GM19035 (cell line): ENCODE data around the gene JAKMIP3.

Source experiments
- ATAC-seq: cut with Tn5 transposase; IDR thresholded peaks from one replicate; pipeline ENCODE4 v1.9.1; 2021; ENCODE audit not compliant: unreplicated experiment

JAKMIP3 gene

DNA sequence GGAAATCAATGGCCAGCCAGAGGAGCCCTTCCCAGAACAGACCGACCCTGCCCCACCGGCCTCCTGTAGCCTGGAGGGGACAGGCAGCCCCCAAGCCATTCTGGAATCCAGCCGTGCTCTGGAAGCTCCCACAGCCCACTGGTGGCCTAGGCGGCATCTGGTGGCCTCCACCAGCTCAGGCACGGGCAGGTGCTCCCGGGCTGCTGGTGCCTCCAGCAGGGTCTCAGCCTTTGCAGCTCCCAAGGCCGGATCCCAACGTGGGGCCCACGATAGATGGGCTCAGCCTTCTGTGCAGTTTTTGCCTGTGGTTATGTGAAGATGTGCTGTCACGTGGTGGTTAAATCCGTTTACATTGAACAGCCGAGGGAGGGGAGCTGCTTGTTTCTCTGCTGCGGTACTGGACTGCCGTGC is 44.4 kb downstream of the JAKMIP3 start:
- ATAC-seq, result no peak

DNA sequence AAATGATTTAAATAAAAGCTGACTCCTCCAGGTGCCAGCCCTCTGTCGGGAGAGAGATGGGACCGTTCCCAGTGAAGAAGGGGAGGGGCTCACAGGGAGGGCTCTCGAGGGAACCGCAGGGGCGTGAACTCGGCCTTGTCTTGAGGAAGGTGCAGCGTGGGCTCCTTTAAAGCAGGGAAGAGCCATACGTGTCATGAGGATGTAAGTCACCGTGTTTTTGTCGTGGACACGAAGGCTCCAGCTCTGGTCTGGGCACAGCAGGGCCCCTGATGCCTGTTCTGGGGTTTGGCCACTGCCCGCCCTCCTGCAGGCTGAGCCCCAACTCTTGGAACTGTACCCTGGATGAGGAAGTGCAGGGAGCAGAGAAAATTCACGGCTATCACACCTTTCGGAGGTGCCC is 45.0 kb downstream of the JAKMIP3 start:
- ATAC-seq, result no peak

DNA sequence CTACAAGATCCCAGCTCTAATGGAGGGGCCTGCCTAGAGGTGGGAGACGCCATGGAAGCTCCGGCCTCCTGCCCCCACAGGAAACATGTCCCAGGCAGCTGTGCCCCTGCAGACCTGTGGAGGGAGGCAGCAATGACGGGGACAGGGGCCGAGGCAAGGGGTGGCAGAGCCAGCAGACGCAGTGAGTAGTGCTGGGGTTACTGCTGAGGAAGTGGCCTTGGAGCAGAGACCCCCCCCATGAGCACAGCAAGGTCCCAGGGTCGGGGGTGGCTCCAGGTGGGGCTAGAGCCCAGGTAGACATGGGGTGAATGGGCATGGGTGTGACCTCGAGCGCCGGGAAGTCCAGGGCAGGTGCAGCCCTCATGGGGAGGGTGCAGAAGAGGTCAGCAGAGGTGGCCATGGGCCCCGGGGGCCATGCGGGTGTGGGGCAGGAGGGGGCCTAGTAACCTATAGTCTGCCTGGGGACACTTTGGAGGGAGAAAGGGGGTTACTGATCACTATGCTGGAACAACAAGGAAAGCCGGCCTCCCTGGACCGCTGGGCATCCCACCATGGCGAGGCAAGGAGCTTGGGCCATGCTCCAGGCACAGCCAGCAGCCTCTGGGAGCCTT is 45.5 kb downstream of the JAKMIP3 start:
- no peak for ATAC-seq

DNA sequence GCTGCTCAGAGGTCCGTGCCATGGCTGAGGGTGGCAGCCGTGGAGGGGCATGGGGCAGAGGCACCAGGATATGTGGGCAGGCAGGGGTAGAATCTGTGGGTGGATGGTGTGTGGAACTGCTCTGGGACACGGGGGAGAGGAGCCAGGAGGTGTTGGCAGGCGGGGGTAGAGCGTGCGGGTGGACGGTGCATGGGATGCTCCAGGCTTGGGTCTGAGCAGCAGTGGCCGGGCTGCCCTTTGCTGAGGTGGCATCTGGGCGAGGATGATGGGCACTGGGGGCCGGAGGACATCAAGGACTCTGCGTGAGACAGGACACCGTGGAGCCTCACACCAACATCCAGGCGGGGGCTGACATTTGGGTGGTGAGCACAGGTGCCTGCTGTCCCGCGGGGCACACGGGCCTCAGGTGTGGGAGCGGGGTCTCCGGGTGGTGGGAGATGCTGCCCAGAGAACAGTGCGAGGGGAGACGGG is 46.2 kb downstream of the JAKMIP3 start:
- ATAC-seq, result no peak

DNA sequence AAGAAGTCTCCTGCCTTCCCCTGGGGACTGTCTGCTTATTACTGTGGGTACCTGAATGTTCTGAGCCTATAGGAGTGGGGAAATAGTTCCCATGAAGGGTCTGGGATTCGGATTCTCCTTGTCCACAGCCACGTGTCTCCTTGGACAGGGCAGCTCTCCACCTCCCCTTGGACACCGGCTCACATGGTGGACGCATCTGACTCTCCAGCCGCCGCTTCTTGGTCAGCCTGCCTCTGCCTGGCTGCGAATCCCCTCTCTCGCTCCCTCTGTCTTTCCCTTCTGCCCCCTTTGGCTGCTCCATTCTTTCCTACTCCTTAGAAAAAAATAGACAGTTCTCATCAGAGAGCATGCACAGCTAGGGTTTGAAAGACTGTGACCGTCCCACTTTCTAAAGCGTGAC is 46.9 kb downstream of the JAKMIP3 start:
- no peak for ATAC-seq

DNA sequence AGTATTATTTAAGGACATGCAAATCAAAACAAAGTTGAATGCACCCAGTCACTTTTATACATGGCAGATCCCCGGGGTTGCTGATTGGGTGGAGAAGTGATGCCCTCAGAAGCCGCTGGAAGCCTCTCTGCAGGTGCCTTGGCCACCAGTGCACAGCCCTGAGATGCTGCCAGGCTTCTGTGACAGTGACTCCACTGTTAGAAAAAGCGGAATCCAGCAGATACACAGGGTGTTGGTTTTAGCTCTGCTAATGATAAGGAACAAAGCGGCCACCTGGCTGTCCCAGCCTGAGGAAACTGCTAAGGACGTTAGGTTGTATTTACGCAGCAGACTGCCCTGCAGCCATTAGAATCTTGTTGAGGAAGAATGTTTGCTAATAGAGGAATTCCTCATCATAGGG is 47.5 kb downstream of the JAKMIP3 start:
- no peak for ATAC-seq

DNA sequence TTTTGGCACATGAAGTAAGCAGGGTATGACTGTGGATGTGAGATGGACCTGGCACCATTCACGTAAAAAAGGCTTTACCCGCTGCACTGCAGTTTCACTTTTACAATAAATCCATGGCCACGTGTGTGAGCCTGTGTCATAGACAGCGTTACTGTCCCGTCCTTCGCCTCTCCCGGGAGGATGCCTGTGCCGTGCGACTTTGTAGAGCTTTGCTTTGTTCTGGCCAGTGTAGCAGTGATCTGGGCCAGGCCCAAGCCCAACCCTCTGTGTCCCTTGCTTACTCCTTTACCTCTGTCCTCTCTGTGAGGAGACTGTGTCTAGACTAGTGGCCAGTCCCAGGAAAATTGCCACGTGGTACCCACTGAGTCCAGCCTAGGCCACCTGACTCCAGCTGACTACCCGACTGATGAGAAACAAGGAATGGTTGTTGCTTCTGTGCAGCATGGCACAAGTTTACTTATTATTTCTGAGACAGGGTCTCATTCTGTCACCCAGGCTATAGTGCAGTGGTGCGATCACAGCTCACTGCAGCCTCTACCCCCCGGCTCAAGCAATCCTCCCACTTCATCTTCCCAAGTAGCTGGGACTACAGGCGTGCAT is 48.1 kb downstream of the JAKMIP3 start:
- no peak for ATAC-seq

DNA sequence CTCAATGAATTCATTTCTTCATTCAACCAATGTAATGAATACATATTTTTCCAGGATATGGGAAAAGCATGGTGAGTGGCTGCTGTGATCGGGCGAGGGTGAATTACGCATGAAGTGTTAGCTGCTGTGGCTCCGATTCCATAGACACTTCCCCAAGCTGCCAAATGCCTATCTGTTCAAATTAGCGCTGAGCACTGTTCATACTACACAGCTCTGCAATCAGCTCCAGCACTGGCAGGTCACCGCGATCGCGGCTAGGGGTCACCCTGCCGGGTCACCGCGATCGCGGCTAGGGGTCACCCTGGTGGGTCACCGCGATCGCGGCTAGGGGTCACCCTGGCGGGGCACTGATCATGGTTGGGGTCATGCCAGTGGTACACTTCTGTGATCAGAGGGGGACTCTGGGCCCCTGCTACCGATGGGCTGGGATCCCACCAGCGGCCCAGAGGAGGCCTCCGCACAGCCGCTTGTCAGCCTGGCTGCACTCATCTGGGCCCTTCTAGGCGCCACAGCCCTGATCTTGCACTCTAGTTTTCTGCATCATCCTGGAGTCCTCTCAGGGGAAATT is 49.3 kb downstream of the JAKMIP3 start:
- ATAC-seq, result no peak
